Body of pancreas (tissue), 4 donors: ENCODE results near the gene CCDC7.

Source experiments
- POLR2A ChIP-seq, 3 donors: fragments of 450-650 bp; IDR thresholded peaks; one replicate each; pipeline ENCODE4 v1.6.1; 2016; ENCODE audit warnings: antibody characterized with exemption in 3 of 3, mild to moderate bottlenecking in 2 of 3
- TF ChIP-seq, protein P1 (sequence below), 7 experiments: fragments of 450-650 bp in 4 of 7; fragments of 200-600 bp in 3 of 7; sonication (generic) in 3 of 7; IDR thresholded peaks; one replicate each; pipeline ENCODE4 v1.5.1; 2016 to 2019; ENCODE audit warnings: antibody characterized with exemption in 7 of 7

- TF ChIP-seq, protein P1, sequence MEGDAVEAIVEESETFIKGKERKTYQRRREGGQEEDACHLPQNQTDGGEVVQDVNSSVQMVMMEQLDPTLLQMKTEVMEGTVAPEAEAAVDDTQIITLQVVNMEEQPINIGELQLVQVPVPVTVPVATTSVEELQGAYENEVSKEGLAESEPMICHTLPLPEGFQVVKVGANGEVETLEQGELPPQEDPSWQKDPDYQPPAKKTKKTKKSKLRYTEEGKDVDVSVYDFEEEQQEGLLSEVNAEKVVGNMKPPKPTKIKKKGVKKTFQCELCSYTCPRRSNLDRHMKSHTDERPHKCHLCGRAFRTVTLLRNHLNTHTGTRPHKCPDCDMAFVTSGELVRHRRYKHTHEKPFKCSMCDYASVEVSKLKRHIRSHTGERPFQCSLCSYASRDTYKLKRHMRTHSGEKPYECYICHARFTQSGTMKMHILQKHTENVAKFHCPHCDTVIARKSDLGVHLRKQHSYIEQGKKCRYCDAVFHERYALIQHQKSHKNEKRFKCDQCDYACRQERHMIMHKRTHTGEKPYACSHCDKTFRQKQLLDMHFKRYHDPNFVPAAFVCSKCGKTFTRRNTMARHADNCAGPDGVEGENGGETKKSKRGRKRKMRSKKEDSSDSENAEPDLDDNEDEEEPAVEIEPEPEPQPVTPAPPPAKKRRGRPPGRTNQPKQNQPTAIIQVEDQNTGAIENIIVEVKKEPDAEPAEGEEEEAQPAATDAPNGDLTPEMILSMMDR (IDR thresholded peaks at IDR 0.05): no peak
- no peak for TF ChIP-seq POLR2A (IDR thresholded peaks at IDR 0.05)
Measured at GRCh38 chr10:32454148-32454547, 8.2 kb downstream of the CCDC7 start.
